ENCODE results near the gene GOLGA6D.

- TF ChIP-seq CTCF (IDR thresholded peaks at IDR 0.05) (no peak), POLR2A (IDR thresholded peaks at IDR 0.05) (no peak)
Measured at GRCh38 chr15:75306188-75306587, 23.6 kb downstream of the GOLGA6D start.

Data from right lobe of liver (tissue), 4 donors.